Measurements from ENCODE around the gene PPA1.

The PPA1 gene

GRCh38 chr10:70233109-70233938, at the start of gene PPA1:
PPA1 (minus strand) TSS chr10:70233429; CDS start chr10:70233327, 102 bp downstream.
- H3K9me3 Mint-ChIP-seq = peaks cover 3% of the 10 kb centered on the region
- H3K36me3 Mint-ChIP-seq (ENCODE audit: low read depth) = peaks cover 7% of the 10 kb centered on the region
- no peaks in the 10 kb centered on the region for H3K27me3 Mint-ChIP-seq (ENCODE audit: low read depth)
- peak within 1 kb of the TSS; percentile 91 for H3K4me3 Mint-ChIP-seq
- H3K4me1 Mint-ChIP-seq (ENCODE audit: low read depth) = peaks cover 32% of the 10 kb centered on the region
- peak within 1 kb of the TSS; percentile 89 for H3K27ac Mint-ChIP-seq

GRCh38 chr10:70281609-70282008, 48.4 kb upstream of the PPA1 start:
- no peak overlapping the region for H3K4me3 Mint-ChIP-seq
- peaks cover 68% of the 10 kb centered on the region for H3K27me3 Mint-ChIP-seq (ENCODE audit: low read depth)
- H3K36me3 Mint-ChIP-seq (ENCODE audit: low read depth) = no peaks in the 10 kb centered on the region
- peaks cover 5% of the 10 kb centered on the region for H3K9me3 Mint-ChIP-seq
- no peak overlapping the region for H3K27ac Mint-ChIP-seq
- no peaks in the 10 kb centered on the region for H3K4me1 Mint-ChIP-seq (ENCODE audit: low read depth)

DNA sequence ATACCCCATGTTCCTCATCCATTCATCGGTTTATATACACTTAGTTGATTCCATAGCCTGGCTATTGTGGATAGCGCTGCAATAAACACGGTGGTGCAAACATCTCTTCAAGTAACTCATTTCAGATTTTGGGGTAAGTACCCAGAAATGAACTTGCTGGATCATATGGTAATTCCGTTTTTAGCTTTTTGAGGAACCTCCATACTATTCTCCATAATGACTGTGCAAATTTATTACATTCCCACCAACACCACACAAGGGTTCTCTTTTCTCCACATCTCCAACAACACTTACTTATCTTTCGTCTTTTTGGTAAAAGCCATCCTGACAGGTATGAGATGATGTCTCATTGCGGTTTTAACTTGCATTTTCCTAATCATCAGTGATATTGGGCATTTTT, 46.9 kb upstream of the PPA1 start:
- Mint-ChIP-seq H3K4me3 (no peak overlapping the region), H3K27ac (no peak overlapping the region), H3K9me3 (peaks cover 14% of the 10 kb centered on the region), H3K4me1 (ENCODE audit: low read depth) (no peaks in the 10 kb centered on the region), H3K36me3 (ENCODE audit: low read depth) (no peaks in the 10 kb centered on the region), H3K27me3 (ENCODE audit: low read depth) (peaks cover 55% of the 10 kb centered on the region)

- peaks cover 6% of the 10 kb centered on the region for H3K4me1 Mint-ChIP-seq (ENCODE audit: low read depth)
- no peaks in the 10 kb centered on the region for H3K36me3 Mint-ChIP-seq (ENCODE audit: low read depth)
- peaks cover 11% of the 10 kb centered on the region for H3K9me3 Mint-ChIP-seq
- H3K4me3 Mint-ChIP-seq = no peak overlapping the region
- H3K27ac Mint-ChIP-seq = no peak overlapping the region
- peaks cover 33% of the 10 kb centered on the region for H3K27me3 Mint-ChIP-seq (ENCODE audit: low read depth)
These were observed 44.3 kb upstream of the PPA1 start for GRCh38 chr10:70277396-70278030.

DNA sequence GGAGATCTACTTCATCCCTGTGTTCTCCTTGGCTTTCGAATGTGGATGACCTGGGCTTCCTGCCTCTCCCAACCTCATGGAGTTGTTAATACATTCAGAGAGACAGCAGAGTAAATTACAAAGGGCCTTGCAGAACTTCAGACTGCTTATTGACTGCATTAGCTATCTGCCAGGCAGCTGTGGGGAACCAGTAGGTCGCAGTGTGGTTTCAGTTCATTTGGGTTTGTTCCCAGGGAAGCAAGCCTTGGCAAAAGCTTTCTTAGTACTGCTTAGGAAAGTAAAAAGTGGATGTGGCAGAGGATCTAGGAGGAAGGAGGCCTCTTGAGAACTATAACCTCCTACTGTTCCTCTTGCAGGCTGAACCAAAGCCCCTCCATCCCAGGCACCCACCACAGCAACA, 41.4 kb upstream of the PPA1 start:
- Mint-ChIP-seq H3K36me3 (ENCODE audit: low read depth) (no peaks in the 10 kb centered on the region), H3K4me1 (ENCODE audit: low read depth) (peaks cover 24% of the 10 kb centered on the region), H3K27me3 (ENCODE audit: low read depth) (peaks cover 6% of the 10 kb centered on the region), H3K27ac (no peak overlapping the region), H3K4me3 (no peak overlapping the region), H3K9me3 (peaks cover 11% of the 10 kb centered on the region)

- H3K27me3 Mint-ChIP-seq (ENCODE audit: low read depth) = peaks cover 5% of the 10 kb centered on the region
- no peak overlapping the region for H3K27ac Mint-ChIP-seq
- H3K4me3 Mint-ChIP-seq = no peak overlapping the region
- peaks cover 24% of the 10 kb centered on the region for H3K4me1 Mint-ChIP-seq (ENCODE audit: low read depth)
- no peaks in the 10 kb centered on the region for H3K36me3 Mint-ChIP-seq (ENCODE audit: low read depth)
- H3K9me3 Mint-ChIP-seq = peaks cover 11% of the 10 kb centered on the region
These were observed 39.7 kb upstream of the PPA1 start for GRCh38 chr10:70272925-70273316.

DNA sequence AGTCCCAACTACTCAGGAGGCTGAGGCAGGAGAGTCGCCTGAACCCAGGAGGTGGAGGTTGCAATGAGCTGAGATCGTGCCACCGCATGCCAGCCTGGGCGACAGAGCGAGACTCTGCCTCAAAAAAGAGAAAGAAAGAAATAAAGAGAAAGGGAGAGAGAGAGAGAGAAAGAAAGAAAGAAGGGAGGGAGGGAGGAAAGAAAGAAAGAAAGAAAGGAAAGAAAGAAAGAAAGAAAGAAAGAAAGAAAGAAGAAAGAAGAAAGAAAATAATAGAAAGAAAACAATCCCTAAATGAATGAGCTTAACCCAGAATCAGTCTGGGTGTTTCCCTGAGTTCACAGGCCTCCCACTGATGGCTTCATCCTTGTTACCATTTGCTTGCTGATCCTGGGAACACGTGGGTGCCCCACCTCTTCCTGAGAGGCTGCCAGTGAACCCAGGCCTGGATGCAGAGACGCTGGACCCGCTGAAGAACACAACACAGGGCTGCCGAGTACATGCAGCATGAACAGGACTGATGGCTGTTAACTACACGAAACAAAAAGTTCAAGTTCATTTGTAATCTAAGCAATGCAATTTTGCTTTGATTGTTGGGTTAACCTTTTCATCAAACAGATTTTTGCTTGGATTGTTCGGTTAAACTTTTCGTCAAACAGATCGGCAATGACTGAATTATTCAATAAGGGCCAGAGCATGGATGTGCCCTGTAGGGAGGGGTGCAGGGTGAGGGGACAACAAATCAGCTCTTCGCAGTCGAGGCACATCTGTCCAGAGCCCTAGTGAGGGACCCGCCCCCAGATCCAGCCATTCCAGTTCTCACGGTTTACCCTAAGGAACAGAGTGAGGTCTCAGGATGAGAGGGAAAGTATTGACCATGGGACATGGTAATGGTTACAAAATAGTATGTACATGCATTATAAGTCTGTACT, 39.0 kb upstream of the PPA1 start:
- Mint-ChIP-seq H3K27me3 (ENCODE audit: low read depth) (peaks cover 5% of the 10 kb centered on the region), H3K4me1 (ENCODE audit: low read depth) (peaks cover 26% of the 10 kb centered on the region), H3K4me3 (peak overlapping the region; percentile 12), H3K9me3 (peaks cover 11% of the 10 kb centered on the region), H3K27ac (peak overlapping the region; percentile 15), H3K36me3 (ENCODE audit: low read depth) (no peaks in the 10 kb centered on the region)

- Mint-ChIP-seq H3K4me1 (ENCODE audit: low read depth) (peaks cover 34% of the 10 kb centered on the region), H3K9me3 (peaks cover 9% of the 10 kb centered on the region), H3K27me3 (ENCODE audit: low read depth) (no peaks in the 10 kb centered on the region), H3K27ac (peak overlapping the region; percentile 58), H3K36me3 (ENCODE audit: low read depth) (no peaks in the 10 kb centered on the region), H3K4me3 (no peak overlapping the region)
These were observed 37.7 kb upstream of the PPA1 start for GRCh38 chr10:70270952-70271351.

DNA sequence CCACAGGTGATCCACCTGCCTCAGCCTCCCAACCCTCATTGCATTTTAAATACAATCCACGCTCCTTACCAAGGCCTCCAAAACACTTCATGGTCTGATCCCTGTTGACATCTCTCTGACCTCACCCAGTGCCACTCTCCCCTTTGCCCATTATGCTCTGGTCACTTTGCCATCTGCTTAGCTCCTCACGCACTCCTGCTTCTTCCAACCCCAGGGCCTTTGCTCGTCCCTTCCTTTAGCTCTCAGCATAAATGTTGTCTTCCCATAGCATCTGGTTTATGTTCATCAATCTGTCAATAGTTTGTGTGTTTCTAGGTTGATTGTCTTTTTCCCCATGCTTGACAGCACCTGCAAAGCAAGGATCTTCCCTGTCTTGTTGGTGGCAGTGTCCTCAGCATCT, 36.5 kb upstream of the PPA1 start:
- Mint-ChIP-seq H3K9me3 (no peaks in the 10 kb centered on the region), H3K27me3 (ENCODE audit: low read depth) (no peaks in the 10 kb centered on the region), H3K4me3 (no peak overlapping the region), H3K27ac (no peak overlapping the region), H3K36me3 (ENCODE audit: low read depth) (no peaks in the 10 kb centered on the region), H3K4me1 (ENCODE audit: low read depth) (peaks cover 35% of the 10 kb centered on the region)

- peaks cover 35% of the 10 kb centered on the region for H3K4me1 Mint-ChIP-seq (ENCODE audit: low read depth)
- no peak overlapping the region for H3K27ac Mint-ChIP-seq
- no peaks in the 10 kb centered on the region for H3K36me3 Mint-ChIP-seq (ENCODE audit: low read depth)
- H3K27me3 Mint-ChIP-seq (ENCODE audit: low read depth) = peaks cover 4% of the 10 kb centered on the region
- H3K9me3 Mint-ChIP-seq = no peaks in the 10 kb centered on the region
- H3K4me3 Mint-ChIP-seq = no peak overlapping the region
These were observed 35.1 kb upstream of the PPA1 start for GRCh38 chr10:70268376-70268775.

- Mint-ChIP-seq H3K27me3 (ENCODE audit: low read depth) (peaks cover 4% of the 10 kb centered on the region), H3K27ac (no peak overlapping the region), H3K4me1 (ENCODE audit: low read depth) (peaks cover 28% of the 10 kb centered on the region), H3K9me3 (no peaks in the 10 kb centered on the region), H3K36me3 (ENCODE audit: low read depth) (no peaks in the 10 kb centered on the region), H3K4me3 (no peak overlapping the region)
These were observed 34.1 kb upstream of the PPA1 start for GRCh38 chr10:70267161-70267933.

DNA sequence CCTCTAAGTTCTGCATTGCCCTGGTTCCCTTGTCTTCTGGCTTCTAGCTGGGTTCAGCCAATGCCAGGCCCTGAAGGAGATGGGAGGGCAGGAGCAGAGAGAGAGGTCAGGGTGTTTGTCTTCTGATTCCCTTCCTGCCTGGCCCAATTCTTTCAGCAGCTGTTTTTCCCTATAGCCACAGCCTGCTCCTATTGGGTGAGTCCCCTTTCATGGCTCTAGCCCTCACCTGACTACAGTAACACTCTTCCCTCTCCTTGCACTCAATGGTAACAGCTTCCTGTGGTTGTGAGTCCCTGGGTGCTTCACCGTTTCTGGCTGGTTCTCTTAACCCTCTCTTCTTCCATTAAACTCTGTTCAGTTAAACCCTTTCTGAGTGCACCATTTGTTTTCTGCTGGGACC, 33.5 kb upstream of the PPA1 start:
- H3K4me1 Mint-ChIP-seq (ENCODE audit: low read depth) = peaks cover 24% of the 10 kb centered on the region
- no peaks in the 10 kb centered on the region for H3K36me3 Mint-ChIP-seq (ENCODE audit: low read depth)
- H3K27ac Mint-ChIP-seq = no peak overlapping the region

GRCh38 chr10:70266056-70266455, 32.8 kb upstream of the PPA1 start:
- Mint-ChIP-seq H3K36me3 (ENCODE audit: low read depth) (peaks cover 2% of the 10 kb centered on the region), H3K9me3 (peaks cover 10% of the 10 kb centered on the region), H3K27me3 (ENCODE audit: low read depth) (peaks cover 4% of the 10 kb centered on the region), H3K4me3 (no peak overlapping the region), H3K27ac (no peak overlapping the region), H3K4me1 (ENCODE audit: low read depth) (peaks cover 19% of the 10 kb centered on the region)

More for the DNA sequence above, 33.5 kb upstream of the PPA1 start:
- peaks cover 4% of the 10 kb centered on the region for H3K27me3 Mint-ChIP-seq (ENCODE audit: low read depth)
- H3K4me3 Mint-ChIP-seq = no peak overlapping the region
- H3K9me3 Mint-ChIP-seq = peaks cover 4% of the 10 kb centered on the region

Measured in T-helper 1 cell treated with Interleukin-12 subunit alpha and Interleukin-12 subunit beta and Interleukin-4 antibody, amounts not matched to agents 30 μg/mL and 1 μg/mL, for 36 hours (primary cell).